ENCODE measurements around the gene PDHB. TPM values are rescaled to one million over a fixed set of nuclear protein-coding genes. Genes with fewer than 3 reads are reported as not detected.

The PDHB gene
- total and polyA plus RNA-seq, 2 of the 13 experiments (the other 11 are each of a cell fraction or from before 2014, with no cell fraction given), result 108 to 153 TPM

DNA sequence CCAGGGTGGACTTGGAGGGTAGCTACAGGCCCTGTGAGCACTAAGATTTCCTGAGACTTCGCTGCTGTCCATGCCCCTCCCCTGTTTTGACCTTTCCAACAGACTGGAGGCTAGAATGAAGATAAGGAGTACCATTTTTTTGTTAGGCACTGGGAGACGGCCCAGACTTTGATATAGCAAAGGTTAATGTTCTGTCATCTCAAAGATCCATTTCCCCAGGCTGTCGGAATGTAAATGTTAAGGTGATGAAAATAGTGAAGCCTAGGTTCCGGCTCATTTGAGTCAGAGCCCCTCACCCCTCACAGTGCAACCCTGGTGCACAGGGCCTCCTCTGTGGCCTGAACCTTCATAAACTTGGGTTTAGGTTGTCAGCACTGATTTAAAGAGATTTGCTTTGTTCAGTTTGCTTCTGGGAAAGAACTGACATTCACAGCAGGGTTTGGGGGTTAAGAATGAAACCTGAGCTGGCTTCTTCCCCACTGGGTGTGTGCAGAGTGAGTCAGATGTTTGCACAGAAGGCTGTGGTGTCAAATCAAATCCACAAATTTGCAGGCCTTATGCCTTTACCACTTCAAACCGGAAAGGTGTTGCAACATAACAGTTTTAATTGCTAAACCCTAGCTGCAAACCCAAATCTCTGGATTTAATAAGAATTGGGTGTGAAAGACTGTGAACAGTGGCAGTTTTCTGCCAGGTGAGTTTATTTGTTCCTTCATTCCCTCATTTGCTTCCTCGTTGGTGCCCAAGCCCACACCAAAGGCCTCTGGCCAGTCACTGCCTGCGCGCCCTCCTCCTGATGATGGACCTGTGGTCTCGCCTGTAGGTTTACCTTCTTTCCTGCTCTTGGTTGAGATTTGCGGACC lies 37.6 kb upstream of the PDHB start (continued):
- TF ChIP-seq HOXA9 (CRISPR knock-in tag; IDR thresholded peaks at IDR 0.05; ENCODE audit: borderline replicate concordance), result no peak
- TF ChIP-seq, protein P1, sequence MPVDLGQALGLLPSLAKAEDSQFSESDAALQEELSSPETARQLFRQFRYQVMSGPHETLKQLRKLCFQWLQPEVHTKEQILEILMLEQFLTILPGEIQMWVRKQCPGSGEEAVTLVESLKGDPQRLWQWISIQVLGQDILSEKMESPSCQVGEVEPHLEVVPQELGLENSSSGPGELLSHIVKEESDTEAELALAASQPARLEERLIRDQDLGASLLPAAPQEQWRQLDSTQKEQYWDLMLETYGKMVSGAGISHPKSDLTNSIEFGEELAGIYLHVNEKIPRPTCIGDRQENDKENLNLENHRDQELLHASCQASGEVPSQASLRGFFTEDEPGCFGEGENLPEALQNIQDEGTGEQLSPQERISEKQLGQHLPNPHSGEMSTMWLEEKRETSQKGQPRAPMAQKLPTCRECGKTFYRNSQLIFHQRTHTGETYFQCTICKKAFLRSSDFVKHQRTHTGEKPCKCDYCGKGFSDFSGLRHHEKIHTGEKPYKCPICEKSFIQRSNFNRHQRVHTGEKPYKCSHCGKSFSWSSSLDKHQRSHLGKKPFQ (CRISPR knock-in tag; IDR thresholded peaks at IDR 0.05; ENCODE audit: insufficient replicate concordance), result peak; percentile 83
- TF ChIP-seq MIXL1 (CRISPR knock-in tag; IDR thresholded peaks at IDR 0.05), result peak; percentile 67
- TF ChIP-seq CEBPG (CRISPR knock-in tag; IDR thresholded peaks at IDR 0.05), result peak; percentile 94
- TF ChIP-seq HNRNPL (IDR thresholded peaks at IDR 0.05; ENCODE audit: low read depth, low read length), result no peak
- peak; percentile 23; the same call in 1 of the 2 replicates for TF ChIP-seq TAF1 (CRISPR knock-in tag; IDR thresholded peaks at IDR 0.05)
- TF ChIP-seq PAX8 (CRISPR knock-in tag; IDR thresholded peaks at IDR 0.05; ENCODE audit: borderline replicate concordance), result no peak
- peak; percentile 34; the same call in 1 of the 2 replicates for TF ChIP-seq HNF1B (CRISPR knock-in tag; IDR thresholded peaks at IDR 0.05)
- TF ChIP-seq FOXK2 (IDR thresholded peaks at IDR 0.05), result no peak
- TF ChIP-seq PHF8 (CRISPR knock-in tag; IDR thresholded peaks at IDR 0.05), result no peak
- TF ChIP-seq HHEX (CRISPR knock-in tag; IDR thresholded peaks at IDR 0.05), result peak; percentile 79
- peak; percentile 66; the same call in 1 of the 2 replicates for TF ChIP-seq SRY (CRISPR knock-in tag; IDR thresholded peaks at IDR 0.05)
- TF ChIP-seq ZBTB38 (CRISPR knock-in tag; IDR thresholded peaks at IDR 0.05), result no peak
- TF ChIP-seq ZBTB21 (CRISPR knock-in tag; IDR thresholded peaks at IDR 0.05), result peak; percentile 39; the same call in 1 of the 2 replicates
- TF ChIP-seq HNF4G (IDR thresholded peaks at IDR 0.05; ENCODE audit: borderline replicate concordance, low read depth, low read length), result peak; percentile 59; the same call in 1 of the 2 replicates
- TF ChIP-seq HNF4G (CRISPR knock-in tag; IDR thresholded peaks at IDR 0.05; ENCODE audit: borderline replicate concordance, low read depth), result no peak; the same call in 1 of the 2 replicates
- peak; percentile 100 for TF ChIP-seq FOSL1 (CRISPR knock-in tag; IDR thresholded peaks at IDR 0.05; ENCODE audit: borderline replicate concordance)
- TF ChIP-seq ATM (IDR thresholded peaks at IDR 0.05; ENCODE audit: borderline replicate concordance), result no peak
- TF ChIP-seq, protein P2, sequence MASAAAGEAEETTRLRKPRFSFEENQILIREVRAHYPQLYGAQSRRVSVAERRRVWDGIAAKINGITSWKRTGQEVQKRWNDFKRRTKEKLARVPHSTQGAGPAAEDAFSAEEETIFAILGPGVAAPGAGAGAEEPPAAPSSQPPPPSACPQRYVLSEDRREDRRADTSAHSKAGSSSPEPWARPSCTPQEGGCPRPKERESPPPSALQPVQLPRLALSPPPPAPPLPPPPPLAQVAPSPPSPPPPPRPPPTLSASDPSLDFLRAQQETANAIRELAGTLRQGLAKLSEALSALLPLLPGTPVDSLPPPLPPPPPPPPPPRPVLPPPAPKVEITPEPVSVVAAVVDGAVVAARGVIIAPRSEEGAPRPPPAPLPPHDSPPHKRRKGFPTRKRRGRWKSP (CRISPR knock-in tag; IDR thresholded peaks at IDR 0.05), result 0 out of 2 replicates have a peak, but pooled peaks have one; percentile 85
- TF ChIP-seq ZNF614 (CRISPR knock-in tag; IDR thresholded peaks at IDR 0.05; ENCODE audit: borderline replicate concordance), result peak; percentile 15; the same call in 1 of the 2 replicates
- TF ChIP-seq, protein P3, sequence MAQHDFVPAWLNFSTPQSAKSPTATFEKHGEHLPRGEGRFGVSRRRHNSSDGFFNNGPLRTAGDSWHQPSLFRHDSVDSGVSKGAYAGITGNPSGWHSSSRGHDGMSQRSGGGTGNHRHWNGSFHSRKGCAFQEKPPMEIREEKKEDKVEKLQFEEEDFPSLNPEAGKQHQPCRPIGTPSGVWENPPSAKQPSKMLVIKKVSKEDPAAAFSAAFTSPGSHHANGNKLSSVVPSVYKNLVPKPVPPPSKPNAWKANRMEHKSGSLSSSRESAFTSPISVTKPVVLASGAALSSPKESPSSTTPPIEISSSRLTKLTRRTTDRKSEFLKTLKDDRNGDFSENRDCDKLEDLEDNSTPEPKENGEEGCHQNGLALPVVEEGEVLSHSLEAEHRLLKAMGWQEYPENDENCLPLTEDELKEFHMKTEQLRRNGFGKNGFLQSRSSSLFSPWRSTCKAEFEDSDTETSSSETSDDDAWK (CRISPR knock-in tag; IDR thresholded peaks at IDR 0.05), result no peak

Data from HepG2 (cell line).